Left lung (tissue), 10 donors: ENCODE results near the gene CLDN10. TPM values are rescaled to one million over a fixed set of nuclear protein-coding genes. Genes with fewer than 3 reads are reported as not detected.

Experiments
- ATAC-seq: fragments of 200-7000 bp; cut with Tn5 transposase; one replicate; pipeline ENCODE4 v1.9.1; 2020; ENCODE audit warnings: moderate library complexity
- DNase-seq, 4 donors: peaks; one replicate each; pipeline ENCODE4 v3.0.0-alpha.2; 2013 to 2020
- H3K27ac ChIP-seq, 2 donors: fragments of 200-600 bp; sonication (generic) in 1 of 2; one replicate each; pipeline versions ENCODE4 v1.5.0 to v1.8.0; 2020 to 2021
- H3K27me3 ChIP-seq, 2 donors: fragments of 200-600 bp; sonication (generic) in 1 of 2; one replicate each; pipeline versions ENCODE4 v1.5.0 to v1.8.0; 2020 to 2021
- H3K36me3 ChIP-seq, 2 donors: fragments of 200-600 bp; sonication (generic) in 1 of 2; one replicate each; pipeline versions ENCODE4 v1.5.0 to v1.8.0; 2020 to 2021
- H3K4me1 ChIP-seq, 2 donors: fragments of 200-600 bp; one replicate each; pipeline ENCODE4 v1.8.0; 2021
- H3K4me3 ChIP-seq, 2 donors: fragments of 200-600 bp; sonication (generic) in 1 of 2; one replicate each; pipeline versions ENCODE4 v1.5.0 to v1.8.0; 2020 to 2021; ENCODE audit warnings: mild to moderate bottlenecking in 1 of 2
- H3K9me3 ChIP-seq, 2 donors: fragments of 200-600 bp; sonication (generic) in 1 of 2; one replicate each; pipeline versions ENCODE4 v1.5.0 to v1.8.0; 2020 to 2021
- intact Hi-C, 2 donors: fragments of 100-400 bp; cut with DNase I; formaldehyde crosslinking; loops; one replicate each; pipeline versions ENCODE4 v1.11.2 to v1.14.2; 2022
- polyA plus RNA-seq, 6 donors: library from polyadenylated mRNA; unstranded; fragments of 120-200 nt; gene quantifications; one replicate each; pipeline ENCODE4 v1.2.1, GENCODE V29; 2013; ENCODE audit not compliant: insufficient read length in 6 of 6
- total RNA-seq, 2 donors: library from RNA; stranded (reverse); fragmentation: NEBNext Ultra II Directional; extraction: Animal tissue kit (Norgen Biotek cat#: 25700); gene quantifications; one replicate each; pipeline ENCODE4 v1.2.1, GENCODE V29; 2021
- TF ChIP-seq, protein P1 (sequence below), 2 donors: fragments of 200-600 bp; sonication (generic) in 1 of 2; IDR thresholded peaks; one replicate each; pipeline versions ENCODE4 v1.5.0 to v1.8.0; 2021; ENCODE audit warnings: antibody characterized with exemption in 2 of 2
- donor health status: DM: no; HTN: yes; CAD: no.
- donor health status: DM: no; HTN: no; CAD: no.

The CLDN10 gene
- total and polyA plus RNA-seq, 8 donors, result 1.3 to 4.7 (median 2.4) TPM

DNA sequence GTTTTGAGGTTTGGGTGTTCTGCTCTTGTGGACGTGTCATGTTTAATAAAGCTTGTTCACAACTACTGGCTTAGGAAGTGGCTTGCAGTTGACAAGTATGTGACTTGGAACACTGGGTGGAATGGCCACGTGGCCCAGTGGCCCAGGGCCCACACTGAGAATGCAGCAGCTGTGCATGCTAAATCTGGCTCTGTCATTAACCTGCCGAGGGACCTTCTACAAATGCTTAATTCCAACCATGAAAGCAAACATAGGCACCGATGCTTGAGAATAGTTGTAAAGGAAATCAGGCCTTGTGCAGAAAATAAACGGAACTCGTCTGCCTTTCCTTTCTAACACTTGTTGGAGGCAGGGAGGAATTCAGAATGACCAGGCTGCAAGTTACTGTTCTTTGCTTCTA lies 11.6 kb upstream of the CLDN10 start:
- intact Hi-C loops, result no loop called here
- H3K9me3 ChIP-seq, result no peaks in the 10 kb centered on the region
- DNase-seq, result peak in 2 of 4 donors; percentile 24 to 36

DNA sequence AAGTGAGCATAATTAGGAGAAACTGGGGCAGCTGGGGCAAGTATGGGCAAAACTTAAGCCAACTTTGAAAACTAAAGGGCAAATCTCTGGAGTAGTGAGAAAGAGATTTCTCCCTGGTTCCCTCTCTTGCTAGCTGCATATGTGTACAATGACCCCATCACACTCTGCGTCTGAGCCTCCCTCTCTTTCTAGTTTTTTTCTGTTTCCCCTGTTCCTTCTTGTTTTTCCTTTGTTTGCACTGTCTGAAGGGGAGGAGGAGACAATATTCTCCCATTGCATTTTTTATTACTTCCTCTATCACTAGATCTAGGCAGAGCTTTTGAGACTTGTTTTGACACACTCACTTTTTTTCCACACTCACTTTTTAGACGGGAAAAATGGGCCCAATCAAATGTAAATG lies 11.2 kb upstream of the CLDN10 start:
- peaks cover 0 to 12% of the 10 kb centered on the region in 2 donors for H3K4me1 ChIP-seq
- H3K27ac ChIP-seq, result no peak overlapping the region
- intact Hi-C loops, result no loop called here
- DNase-seq (no peak), ATAC-seq (no peak)
- TF ChIP-seq, protein P1, sequence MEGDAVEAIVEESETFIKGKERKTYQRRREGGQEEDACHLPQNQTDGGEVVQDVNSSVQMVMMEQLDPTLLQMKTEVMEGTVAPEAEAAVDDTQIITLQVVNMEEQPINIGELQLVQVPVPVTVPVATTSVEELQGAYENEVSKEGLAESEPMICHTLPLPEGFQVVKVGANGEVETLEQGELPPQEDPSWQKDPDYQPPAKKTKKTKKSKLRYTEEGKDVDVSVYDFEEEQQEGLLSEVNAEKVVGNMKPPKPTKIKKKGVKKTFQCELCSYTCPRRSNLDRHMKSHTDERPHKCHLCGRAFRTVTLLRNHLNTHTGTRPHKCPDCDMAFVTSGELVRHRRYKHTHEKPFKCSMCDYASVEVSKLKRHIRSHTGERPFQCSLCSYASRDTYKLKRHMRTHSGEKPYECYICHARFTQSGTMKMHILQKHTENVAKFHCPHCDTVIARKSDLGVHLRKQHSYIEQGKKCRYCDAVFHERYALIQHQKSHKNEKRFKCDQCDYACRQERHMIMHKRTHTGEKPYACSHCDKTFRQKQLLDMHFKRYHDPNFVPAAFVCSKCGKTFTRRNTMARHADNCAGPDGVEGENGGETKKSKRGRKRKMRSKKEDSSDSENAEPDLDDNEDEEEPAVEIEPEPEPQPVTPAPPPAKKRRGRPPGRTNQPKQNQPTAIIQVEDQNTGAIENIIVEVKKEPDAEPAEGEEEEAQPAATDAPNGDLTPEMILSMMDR (IDR thresholded peaks at IDR 0.05), result no peak
- peaks cover 0 to 6% of the 10 kb centered on the region in 2 donors for H3K27me3 ChIP-seq
- no peaks in the 10 kb centered on the region for H3K9me3 ChIP-seq
- no peaks in the 10 kb centered on the region for H3K36me3 ChIP-seq
- H3K4me3 ChIP-seq, result no peak overlapping the region

More for the DNA sequence above, 11.6 kb upstream of the CLDN10 start:
- TF ChIP-seq, protein P1 (IDR thresholded peaks at IDR 0.05), result no peak
- peaks cover 0 to 2% of the 10 kb centered on the region in 2 donors for H3K27me3 ChIP-seq
- no peak overlapping the region for H3K27ac ChIP-seq
- peak; percentile 76 for ATAC-seq
- no peak overlapping the region for H3K4me3 ChIP-seq
- peaks cover 0 to 12% of the 10 kb centered on the region in 2 donors for H3K4me1 ChIP-seq
- H3K36me3 ChIP-seq, result no peaks in the 10 kb centered on the region

DNA sequence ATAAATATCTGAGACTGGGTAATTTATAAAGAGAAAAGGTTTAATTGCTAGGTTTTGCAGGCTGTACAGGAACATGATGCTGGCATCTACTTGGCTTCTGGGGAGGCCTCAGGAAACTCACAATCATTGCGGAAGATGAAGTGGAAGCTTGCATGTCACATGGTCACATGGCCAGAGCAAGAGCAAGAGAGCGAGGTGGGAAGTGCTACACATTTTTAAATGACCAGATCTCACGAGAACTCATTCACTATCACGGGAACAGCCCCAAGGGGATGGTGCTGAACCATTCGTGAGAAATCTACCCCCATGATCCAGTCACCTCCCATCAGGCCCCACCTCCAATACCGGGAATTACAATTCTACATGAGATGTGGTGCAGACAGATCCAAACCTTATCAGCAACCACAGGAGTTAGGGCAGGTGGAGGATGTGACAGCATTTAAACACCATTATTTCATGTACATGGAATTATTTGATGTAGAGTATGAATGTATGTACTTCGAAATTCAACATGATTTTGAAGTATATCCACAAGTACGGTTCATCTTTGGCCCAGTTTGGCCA lies 10.5 kb upstream of the CLDN10 start:
- Histone ChIP-seq H3K27ac (no peak overlapping the region), H3K9me3 (no peaks in the 10 kb centered on the region), H3K27me3 (peaks cover 0 to 8% of the 10 kb centered on the region in 2 donors), H3K4me1 (peaks cover 0 to 12% of the 10 kb centered on the region in 2 donors), H3K36me3 (no peaks in the 10 kb centered on the region), H3K4me3 (no peak overlapping the region)
- TF ChIP-seq, protein P1 (IDR thresholded peaks at IDR 0.05), result no peak
- ATAC-seq, result no peak
- intact Hi-C loops, result no loop called here
- no peak for DNase-seq

DNA sequence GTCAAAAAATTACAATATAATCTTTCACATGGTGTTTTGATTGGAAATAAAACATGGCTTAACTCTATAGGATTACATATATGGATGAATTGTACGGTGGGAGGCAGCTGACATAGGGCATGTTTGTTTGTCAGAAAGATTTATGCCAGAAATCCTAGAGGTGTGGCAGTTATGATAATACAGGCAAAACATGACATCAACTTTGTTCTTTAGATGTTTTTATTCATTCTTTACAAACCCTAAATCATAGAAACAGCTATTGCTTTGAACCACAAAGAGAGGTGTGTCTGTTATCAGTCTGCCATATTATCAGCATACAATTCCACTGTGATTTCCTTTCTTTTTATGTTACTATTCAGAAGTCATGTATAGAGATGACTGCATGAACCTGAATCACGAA lies 8.2 kb upstream of the CLDN10 start:
- Histone ChIP-seq H3K27ac (no peak overlapping the region), H3K4me1 (peaks cover 0 to 12% of the 10 kb centered on the region in 2 donors), H3K36me3 (no peaks in the 10 kb centered on the region), H3K27me3 (peaks cover 0 to 14% of the 10 kb centered on the region in 2 donors), H3K4me3 (no peak overlapping the region), H3K9me3 (no peaks in the 10 kb centered on the region)
- intact Hi-C loops, result no loop called here
- ATAC-seq (no peak), DNase-seq (no peak)
- TF ChIP-seq, protein P1 (IDR thresholded peaks at IDR 0.05), result no peak

DNA sequence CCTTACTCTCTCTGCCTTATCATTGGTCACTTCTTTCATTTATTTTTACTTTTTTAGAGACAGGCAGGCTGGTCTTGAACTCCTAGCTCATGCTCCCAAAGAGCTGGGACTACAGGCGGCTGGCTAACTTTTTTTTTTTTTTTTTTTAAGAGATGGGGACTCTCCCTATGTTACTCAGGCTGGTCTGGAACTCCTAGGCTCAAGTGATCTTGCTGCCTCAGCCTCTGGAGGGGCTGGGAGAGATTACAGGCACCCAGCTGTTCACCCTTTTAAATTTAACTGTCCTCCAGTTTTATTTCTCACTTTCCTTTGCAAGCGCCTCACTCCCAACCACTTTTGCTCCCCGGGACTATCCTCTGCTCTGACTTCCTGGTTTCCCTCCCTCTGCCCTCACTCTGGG lies 5.6 kb upstream of the CLDN10 start:
- Histone ChIP-seq H3K27ac (no peak overlapping the region), H3K4me1 (no peaks in the 10 kb centered on the region), H3K36me3 (no peaks in the 10 kb centered on the region), H3K4me3 (no peak overlapping the region), H3K27me3 (peaks cover 24 to 25% of the 10 kb centered on the region in 2 donors), H3K9me3 (no peaks in the 10 kb centered on the region)
- TF ChIP-seq, protein P1 (IDR thresholded peaks at IDR 0.05), result no peak
- DNase-seq, result no peak
- intact Hi-C loops, result no loop called here
- no peak for ATAC-seq
